ENCODE results near the gene CALD1.
A peak's percentile ranks its signal among the peaks of the same experiment; 100 is the strongest.

The CALD1 gene

GRCh38 chr7:134778941-134779740, at the start of gene CALD1:
TSS of gene CALD1 (plus strand) at chr7:134779634. CDS start at chr7:134867734, 88,100 bp downstream.
- no peak for DNase-seq (ENCODE audit: low read depth, low spot score)

GRCh38 chr7:134729895-134730294, 49.5 kb upstream of the CALD1 start:
- DNase-seq (ENCODE audit: low read depth, low spot score), result no peak

GRCh38 chr7:134730411-134730829, 49.0 kb upstream of the CALD1 start:
- no peak for DNase-seq (ENCODE audit: low read depth, low spot score)

- DNase-seq (ENCODE audit: low read depth, low spot score), result no peak
Observed at GRCh38 chr7:134731616-134732015, 47.8 kb upstream of the CALD1 start.

- no peak for DNase-seq (ENCODE audit: low read depth, low spot score)
Observed at GRCh38 chr7:134732728-134733127, 46.7 kb upstream of the CALD1 start.

GRCh38 chr7:134736381-134736780, 43.1 kb upstream of the CALD1 start:
- DNase-seq (ENCODE audit: low read depth, low spot score), result no peak

- DNase-seq (ENCODE audit: low read depth, low spot score), result no peak
Observed at GRCh38 chr7:134737566-134738345, 41.7 kb upstream of the CALD1 start.

GRCh38 chr7:134739362-134739761, 40.1 kb upstream of the CALD1 start:
- no peak for DNase-seq (ENCODE audit: low read depth, low spot score)

- no peak for DNase-seq (ENCODE audit: low read depth, low spot score)
Observed at GRCh38 chr7:134740376-134740775, 39.1 kb upstream of the CALD1 start.

GRCh38 chr7:134741907-134742635, 37.4 kb upstream of the CALD1 start:
- DNase-seq (ENCODE audit: low read depth, low spot score), result no peak

- DNase-seq (ENCODE audit: low read depth, low spot score), result no peak
Observed at GRCh38 chr7:134742688-134743350, 36.6 kb upstream of the CALD1 start.

GRCh38 chr7:134744569-134744968, 34.9 kb upstream of the CALD1 start:
- DNase-seq (ENCODE audit: low read depth, low spot score), result no peak

GRCh38 chr7:134747326-134747725, 32.1 kb upstream of the CALD1 start:
- no peak for DNase-seq (ENCODE audit: low read depth, low spot score)

- peak; percentile 4 for DNase-seq (ENCODE audit: low read depth, low spot score)
Observed at GRCh38 chr7:134750083-134751062, 29.1 kb upstream of the CALD1 start.

- DNase-seq (ENCODE audit: low read depth, low spot score), result no peak
Observed at GRCh38 chr7:134752006-134752760, 27.3 kb upstream of the CALD1 start.

GRCh38 chr7:134755422-134756022, 23.9 kb upstream of the CALD1 start:
- no peak for DNase-seq (ENCODE audit: low read depth, low spot score)

GRCh38 chr7:134757938-134758337, 21.5 kb upstream of the CALD1 start:
- DNase-seq (ENCODE audit: low read depth, low spot score), result no peak

GRCh38 chr7:134758981-134759380, 20.5 kb upstream of the CALD1 start:
- DNase-seq (ENCODE audit: low read depth, low spot score), result no peak

- DNase-seq (ENCODE audit: low read depth, low spot score), result no peak
Observed at GRCh38 chr7:134761266-134761665, 18.2 kb upstream of the CALD1 start.

Measured in activated naive CD8-positive, alpha-beta T cell treated with anti-CD3 and anti-CD28 coated beads, Interleukin-2, amount 50 U/mL, for 16 hours (primary cell).